T-helper 2 cell (primary cell): ENCODE results near the gene FBXL22.
A peak's percentile ranks its signal among the peaks of the same experiment; 100 is the strongest.

Experiments
- DNase-seq, 5 experiments: peaks; one replicate each; pipeline versions ENCODE4 v3.0.0 to v3.0.0-alpha.2; 2012 to 2022
- total RNA-seq, 2 donors: gene quantifications; one replicate each; lab custom pipeline; 2026; lab: John Stamatoyannopoulos, UW

Gene FBXL22, protein sequence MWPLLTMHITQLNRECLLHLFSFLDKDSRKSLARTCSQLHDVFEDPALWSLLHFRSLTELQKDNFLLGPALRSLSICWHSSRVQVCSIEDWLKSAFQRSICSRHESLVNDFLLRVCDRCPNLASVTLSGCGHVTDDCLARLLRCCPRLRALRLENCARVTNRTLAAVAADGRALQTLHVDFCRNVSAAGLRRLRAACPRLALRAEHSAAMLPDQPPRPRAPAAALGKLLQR
- total RNA-seq = 2.0 to 9.4 reads per million in 2 donors

DNA sequence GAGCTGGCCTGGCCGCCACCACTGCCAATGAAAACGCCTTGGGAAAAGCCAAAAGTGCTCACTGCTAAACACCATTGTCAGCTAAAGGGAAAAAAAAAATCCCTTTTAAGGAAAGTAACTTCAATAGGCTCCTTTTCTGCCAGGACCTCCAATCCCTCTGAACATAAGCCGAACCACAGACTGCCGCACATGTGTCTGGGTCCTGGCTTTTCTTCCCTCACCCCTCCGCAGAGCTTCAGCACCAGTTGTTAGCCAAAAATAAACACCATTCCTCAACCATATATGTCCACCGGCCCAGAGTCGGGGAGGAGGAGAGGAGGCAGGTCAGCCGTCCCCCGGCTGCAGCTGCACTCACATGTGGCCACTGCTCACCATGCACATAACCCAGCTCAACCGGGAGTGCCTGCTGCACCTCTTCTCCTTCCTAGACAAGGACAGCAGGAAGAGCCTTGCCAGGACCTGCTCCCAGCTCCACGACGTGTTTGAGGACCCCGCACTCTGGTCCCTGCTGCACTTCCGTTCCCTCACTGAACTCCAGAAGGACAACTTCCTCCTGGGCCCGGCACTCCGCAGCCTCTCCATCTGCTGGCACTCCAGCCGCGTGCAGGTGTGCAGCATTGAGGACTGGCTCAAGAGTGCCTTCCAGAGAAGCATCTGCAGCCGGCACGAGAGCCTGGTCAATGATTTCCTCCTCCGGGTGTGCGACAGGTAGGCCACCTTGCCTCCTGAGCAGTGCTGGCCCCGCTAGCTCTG lies at the start of gene FBXL22:
Gene FBXL22, plus strand, starts transcription at position 350 of the 753 bp plus-strand sequence. Its CDS starts 6 bp downstream, at position 356.
- no peak for DNase-seq

DNA sequence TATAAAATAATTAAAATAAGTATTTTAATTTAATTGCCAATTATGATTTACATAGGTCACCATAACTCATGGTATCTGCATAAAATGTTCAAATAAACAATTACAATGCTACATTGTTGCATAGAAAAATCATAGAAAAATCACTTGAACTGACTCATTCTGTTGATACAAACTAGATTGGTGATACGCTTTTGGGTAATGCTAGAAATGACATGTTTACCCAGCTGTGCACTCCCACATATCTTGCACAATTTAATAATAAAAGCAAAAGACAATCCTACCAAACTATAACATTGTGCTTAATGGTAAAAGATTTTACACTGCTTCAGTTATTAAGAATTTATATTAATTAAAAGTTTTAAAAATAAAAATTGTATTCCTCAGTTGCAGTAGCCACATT lies 45.8 kb upstream of the FBXL22 start:
- DNase-seq = no peak

DNA sequence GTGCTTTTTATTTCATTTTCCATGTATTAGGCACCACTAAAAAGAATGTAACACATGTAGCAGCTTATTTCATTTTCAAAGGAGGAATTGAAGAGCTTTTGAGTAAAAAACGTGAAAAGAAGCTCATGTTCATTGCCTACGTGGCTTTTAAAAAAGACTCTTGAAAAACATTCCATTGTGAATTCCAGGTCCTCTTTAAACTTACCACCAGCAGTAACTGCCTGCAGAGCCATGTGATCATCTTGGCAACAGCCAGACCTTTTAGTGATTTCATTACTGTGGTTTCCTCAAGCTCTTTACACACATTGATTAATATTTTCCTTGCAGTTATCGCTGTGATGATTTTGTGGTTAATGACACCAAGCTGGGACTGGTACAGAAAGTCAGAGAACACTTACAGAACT lies 43.8 kb upstream of the FBXL22 start:
- DNase-seq = peak in 1 of 5 experiments; percentile 23

DNA sequence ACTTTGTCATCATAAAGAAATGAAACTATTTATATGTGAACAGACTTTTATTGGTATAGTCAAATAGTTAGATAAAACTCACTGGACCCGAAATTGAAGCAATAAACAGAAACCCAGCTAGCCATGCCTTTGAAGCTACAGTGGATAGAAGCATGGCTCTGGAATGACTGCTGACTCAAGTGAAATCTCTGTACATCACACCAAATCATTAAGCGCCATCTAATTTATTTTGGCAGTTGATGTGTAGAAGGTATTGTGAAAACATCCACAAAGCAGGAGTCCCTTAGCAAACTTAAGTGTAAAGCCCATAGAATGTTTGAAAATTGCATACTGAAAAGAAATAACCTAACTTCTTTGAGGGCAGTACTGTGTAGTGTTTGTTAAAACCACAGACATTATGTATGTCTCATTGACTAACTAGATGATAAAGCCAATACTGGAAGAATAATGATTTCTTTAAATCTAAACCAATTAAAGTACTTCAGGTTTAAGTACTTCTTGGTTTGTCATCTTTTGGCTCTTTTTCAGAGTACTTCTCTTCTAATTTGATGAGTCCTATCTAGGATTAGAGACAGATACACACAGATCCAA lies 42.8 kb upstream of the FBXL22 start:
- no peak for DNase-seq

DNA sequence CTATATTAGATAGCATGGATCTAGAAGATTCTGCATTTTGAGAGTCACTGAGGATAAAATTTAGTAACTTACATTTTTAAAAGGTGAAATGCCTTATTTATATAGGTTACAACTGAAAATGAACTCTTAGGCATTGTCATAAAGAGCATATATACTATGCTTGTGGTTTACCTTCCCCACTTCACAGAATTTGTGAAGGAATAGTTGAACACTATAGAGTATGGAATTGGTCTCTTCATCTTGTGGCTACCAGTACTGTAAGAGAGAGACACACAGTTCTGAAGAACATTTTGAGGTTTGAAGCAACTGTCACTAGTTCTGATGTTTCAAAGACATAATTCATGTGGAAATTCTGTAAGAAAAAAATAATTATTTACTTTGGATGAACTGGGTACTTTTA lies 41.7 kb upstream of the FBXL22 start:
- no peak for DNase-seq

DNA sequence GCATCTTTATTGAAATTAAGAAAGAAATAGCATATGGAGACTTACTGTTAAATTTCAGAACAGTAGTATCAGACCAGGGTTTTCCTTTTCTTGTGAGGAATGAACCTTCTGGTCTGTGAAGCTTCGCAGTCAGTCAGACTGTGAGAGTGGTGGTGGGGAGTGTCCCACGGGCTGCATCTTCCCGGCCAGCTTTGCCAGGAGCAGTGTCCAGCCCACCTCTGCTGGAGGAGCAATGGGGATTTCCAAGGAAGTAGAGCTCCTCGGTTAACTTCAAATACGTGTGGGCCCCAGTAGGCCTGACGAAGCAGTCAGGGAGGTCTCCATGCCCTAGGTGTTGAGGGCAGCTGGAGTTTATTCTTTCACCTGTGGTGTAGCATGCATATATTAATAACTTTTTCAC lies 40.9 kb upstream of the FBXL22 start:
- DNase-seq = no peak

DNA sequence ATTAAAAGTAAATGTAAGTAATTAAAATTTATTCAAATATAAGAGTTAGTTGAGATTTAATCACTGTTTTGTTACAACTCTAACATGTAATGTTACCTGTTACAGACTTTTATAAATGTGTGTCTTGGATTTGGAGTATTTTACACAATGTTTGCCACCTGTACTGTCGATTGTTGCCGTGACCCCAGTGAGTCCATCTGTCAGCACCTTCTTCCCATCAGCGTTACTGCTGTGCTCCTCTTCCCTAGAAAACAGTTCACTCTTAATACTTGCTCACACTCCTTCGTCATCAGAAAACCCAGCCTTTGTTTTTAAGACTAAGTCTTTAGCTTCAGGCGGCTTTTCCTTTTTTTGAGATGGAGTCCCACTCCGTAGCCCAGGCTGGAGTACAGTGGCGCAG lies 40.5 kb upstream of the FBXL22 start:
- no peak for DNase-seq

DNA sequence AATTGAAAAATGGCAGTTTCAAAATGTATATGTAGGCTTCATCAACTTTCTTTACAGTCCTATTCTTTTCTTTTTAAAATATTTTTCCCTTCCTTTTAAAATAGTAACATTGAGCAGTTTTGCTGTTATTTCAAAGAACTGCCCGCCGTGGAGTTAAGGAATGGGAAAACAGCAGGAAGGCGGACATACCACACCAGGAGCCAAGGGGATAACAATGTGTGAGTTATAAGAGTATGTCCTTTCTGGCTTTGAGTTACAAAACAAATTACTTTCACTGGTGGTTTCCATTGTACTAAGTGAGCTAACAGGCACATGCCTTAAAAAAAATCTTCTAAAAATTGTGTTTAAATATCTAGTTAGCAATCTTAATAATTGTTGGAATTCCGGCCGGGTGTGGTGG lies 37.4 kb upstream of the FBXL22 start:
- DNase-seq = no peak

DNA sequence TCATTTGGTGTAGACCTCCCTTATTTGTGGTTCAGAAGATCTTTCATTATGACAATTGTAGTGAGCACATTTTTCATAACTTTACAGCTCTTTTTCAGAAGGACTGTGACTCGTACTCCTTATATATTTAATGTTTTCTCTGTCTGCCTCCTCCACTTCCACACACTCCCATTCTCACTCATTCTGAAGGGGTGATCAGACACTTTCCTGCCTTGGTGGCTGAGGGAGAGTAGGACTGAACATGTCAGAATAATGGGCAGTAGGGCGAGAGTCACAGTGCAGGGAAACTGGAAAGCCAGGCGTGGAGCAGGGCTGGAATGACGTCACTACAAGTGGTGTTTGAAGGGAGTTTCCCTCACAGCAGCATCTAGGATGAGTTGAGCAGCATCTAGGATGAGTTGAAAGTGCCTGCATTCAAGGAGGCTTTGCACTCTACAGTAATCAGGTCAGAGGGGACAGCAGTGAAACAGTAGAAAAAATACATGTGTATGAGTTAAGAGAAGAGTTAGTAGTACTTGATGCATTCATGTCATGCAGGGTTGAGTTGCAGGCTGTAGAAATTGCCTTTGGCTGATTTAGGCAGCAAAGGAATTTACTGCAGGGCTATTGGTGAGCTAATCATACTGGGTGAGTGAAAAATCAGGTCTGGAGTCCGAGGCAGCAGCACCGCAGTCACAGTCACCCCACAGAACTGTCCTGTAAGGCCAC lies 36.3 kb upstream of the FBXL22 start:
- peak in 2 of 5 experiments; percentile 49 to 69 for DNase-seq

DNA sequence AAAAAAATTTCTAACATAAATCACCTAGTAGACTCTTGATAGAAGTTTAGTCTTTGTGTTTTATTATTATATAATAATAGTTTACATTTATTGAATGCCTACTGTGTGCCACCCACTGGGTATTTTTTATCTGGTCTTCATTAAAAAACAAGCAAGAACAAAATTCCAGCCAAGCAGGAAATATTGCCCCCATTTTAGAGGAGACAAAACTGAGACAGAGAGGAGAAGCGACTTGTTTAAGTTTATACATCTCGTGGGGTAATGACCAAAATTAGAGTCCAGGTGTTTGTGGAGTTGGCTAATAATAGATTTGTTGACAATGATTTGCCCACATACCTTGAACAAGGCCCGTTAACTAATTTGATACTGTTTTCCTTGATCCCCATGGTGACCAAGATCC lies 33.1 kb upstream of the FBXL22 start:
- DNase-seq = no peak

DNA sequence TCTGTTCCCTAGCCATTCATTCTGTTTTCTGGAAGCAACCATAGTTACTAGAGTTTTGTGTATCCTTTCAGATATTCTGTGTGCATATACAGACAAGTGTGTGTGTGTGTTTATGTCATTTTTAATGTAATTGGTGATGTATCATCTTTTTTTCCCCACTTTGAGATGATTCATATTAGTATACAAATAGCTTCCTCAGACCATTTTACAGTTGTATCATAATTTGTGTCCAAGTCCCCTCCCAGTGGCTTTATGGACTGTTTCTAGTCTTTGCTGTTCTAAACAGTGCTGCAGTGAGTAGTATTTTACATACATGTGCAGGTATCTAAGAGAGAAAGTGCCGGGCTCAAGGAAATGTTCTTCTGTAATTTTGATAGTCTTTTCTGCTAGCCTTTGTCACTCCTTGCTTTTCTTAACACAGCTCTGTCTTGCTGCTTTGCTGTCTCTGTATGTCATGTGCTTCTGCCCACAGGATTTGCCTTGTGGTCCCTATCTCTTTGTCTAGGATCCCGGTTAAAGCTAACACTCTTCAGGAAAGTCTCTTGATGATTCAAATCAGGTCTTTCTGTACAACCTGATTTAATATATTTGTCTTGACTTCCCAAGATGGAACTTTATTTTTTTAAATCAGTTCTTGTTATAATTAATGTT lies 31.5 kb upstream of the FBXL22 start:
- DNase-seq = no peak

DNA sequence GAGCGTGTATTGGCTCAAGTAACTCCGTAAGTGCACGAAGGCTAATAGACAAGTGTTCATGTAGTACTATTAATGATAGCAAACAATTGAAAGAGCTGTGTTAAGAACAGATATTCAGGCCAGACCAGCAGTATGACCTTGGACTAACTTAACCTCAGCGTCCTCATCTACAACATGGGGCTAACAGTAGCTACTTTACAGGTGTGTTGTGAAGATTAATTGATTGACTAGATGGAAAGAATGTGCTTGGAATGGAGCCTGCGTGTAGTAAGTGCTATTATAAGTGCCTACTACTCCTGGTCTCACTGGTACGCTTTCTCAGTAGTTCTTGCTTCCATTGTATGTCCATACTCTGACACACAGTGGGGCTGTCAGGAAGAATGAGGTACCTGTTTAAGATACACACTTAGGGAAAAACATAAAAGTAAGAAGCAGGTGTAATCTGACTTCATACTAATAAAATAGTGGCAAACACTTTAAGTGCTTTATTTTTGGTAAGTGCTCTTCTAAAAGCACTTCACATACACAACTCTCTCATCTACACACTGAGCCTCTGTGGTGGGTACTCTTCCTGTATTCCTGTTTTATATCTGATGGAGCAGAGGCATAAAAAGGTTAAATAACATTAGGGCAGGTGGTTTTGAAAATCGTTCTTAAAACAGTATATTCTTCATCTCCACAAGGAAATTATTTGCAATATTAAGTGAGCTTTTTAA lies 24.3 kb upstream of the FBXL22 start:
- no peak for DNase-seq

DNA sequence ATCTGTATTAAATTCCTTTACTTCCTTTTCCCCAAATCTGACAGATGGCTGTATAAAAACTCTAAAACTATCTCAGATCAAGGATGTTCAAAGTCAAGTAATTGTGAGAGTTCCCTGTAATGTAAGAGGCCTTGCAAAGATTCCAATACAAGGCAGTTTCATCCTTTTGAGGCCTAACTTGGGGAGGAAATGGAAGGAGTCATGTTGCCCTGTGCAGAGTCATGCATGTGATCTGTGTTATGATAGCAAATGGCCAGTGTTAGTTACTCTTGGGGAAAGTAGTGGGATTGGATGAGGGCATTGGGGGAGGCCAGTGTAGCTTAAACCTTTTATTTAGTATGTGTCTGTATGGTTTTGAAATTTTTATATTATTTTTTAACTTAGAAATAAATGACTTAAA lies 23.7 kb upstream of the FBXL22 start:
- no peak for DNase-seq

DNA sequence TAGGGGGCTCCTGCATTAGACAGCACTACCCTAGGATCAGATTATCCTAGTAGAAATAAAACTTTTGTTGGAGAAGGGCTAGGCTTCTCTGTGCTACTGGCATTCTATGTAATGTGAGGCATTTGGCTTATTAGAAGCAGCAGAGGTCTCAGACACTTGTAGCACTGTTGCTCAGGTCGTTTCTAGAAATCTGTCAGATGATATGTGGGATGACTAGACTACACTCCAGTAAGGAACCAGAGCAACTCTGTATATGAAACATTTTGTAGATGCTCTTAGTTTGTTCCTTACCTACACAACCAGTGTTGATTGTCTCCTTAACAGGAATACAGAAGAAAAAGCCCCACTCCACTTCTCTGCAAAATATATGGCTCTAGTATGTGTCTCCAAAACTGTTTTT lies 21.9 kb upstream of the FBXL22 start:
- DNase-seq = peak in 1 of 5 experiments; percentile 40

DNA sequence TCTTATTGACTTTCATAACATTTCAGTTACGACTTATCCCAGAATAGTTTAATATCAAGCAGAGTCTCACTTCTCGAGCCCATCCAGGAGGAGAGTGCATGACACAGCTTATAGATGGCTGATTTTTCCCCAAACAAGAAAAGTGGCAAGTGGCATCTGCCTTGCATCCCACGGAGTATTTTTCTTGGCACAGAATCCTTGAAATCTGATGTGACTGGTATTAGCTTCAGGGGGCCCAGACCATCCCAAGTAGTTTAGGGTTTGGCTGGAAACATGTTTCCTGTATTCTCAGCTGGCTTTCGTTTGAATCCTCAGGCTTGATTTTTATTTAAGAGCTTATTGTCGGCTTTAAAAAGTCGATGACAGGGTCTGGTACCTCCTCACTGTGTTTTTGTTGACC lies 20.7 kb upstream of the FBXL22 start:
- no peak for DNase-seq

DNA sequence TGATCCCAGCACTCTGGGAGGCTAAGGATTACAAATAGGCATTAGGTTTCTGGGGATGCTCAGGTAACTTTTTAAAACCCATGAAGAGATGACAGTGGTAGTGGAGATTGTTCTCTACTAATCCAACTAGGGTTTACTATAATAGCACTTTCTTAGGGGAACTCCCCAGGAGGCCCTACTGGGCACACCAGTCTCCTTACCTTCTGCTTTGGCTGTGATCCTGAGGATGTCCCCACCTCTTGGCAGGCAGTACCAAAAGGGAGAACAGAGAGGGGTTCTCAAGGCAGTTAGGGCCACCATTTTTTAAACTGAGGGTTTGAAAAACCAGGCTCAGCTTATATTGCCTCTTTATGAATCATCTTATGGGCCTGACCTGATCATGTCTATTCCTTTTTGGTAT lies 15.0 kb upstream of the FBXL22 start:
- no peak for DNase-seq

DNA sequence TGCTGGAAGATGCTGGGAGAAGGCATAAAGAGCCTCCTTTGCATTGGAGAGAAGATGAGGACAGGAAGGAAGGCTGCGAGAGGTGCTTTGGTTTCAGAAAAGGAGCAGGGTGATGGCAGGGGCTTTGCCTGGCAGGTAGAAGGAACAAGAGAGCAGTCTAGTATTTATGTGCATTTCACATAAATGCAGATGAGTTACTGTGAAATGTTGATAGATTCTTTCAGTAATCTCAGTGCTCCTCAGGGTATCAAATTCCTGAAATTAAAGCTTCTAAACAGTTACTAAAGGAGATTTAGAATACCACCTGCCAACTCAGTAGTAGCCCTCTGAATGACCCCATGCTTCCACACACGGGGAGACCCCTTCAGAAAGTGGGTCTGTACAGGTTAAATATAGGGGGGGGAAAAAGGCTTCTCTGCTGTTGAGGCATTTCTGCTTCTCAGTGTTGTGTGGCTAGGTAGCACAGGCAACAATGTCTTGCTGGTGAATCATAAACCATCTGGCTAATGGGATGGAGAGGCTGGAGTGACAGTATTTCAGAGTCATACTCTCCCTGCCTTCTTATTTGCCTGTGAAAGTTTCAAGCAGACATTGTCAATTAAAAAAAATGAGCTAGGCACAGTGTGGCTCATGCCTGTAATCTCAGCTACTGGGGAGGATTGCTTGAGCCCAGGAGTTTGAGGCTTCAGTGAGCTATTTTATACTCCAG lies 14.3 kb upstream of the FBXL22 start:
- no peak for DNase-seq

DNA sequence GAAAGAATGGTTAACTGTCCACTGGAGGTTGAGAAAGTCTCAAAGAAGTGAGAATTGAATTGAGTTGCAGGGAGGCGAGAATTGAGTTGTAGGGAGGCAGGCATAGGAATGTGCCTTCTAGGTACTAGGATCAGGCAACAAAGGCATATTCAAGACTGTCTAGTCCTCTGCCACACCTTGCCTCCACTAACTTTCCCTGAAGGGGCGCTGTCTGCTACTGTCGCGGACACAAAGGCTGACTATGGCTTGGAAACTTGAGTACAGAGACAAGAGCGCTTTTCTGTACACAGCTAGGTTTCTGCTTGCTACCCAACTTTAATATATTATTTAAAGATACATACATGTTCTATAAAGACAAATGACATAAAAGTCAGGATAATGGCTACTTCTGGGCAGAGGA lies 10.4 kb upstream of the FBXL22 start:
- DNase-seq = no peak

DNA sequence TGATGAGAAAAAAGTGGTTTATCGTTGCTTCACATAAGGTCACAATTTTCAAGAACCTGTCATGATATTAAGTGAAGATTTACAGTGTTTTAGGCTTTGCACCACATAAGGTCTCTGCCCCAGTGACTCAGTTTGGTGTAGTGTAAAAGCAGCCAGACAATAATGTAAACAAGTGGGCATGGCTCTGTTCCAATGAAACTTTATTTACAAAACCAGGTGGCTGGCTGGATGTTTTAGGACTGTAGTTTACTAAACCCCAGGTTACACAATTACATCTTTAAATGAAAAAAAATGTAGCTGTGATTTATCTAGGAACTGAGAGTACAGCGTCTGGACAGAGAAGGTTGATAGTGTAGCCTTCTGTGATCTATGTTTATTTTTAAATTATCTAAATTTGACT lies 9.7 kb upstream of the FBXL22 start:
- no peak for DNase-seq

DNA sequence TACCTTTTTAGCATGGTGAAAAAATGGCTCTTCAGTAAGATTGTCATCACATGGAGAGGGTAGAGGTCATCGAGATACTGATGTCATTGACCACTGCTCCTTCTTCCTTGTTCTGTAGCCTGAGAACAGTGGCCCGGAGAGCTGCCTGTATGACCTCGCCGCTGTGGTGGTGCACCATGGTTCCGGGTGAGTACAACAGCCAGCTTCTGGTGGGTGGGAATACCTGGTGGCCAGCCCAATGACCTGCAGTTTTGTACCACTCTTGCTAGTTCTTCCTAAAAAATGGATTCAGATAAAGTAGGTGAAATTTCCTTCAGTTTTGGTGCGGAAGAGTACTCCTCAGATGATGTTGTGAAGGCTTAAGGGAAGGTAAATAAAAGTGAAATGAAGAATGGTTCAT lies 8.4 kb upstream of the FBXL22 start:
- no peak for DNase-seq
